Activated B cell treated with CpG ODN at 0.5 μM for 24 hours (primary cell): ENCODE data around the gene DBX1. TPM values are rescaled to one million over a fixed set of nuclear protein-coding genes. Genes with fewer than 3 reads are reported as not detected.

Experiments
- ATAC-seq: fragments of 200-7000 bp; cut with Tn5 transposase; one replicate; pipeline ENCODE4 v1.10.0; 2021; ENCODE audit warnings: low read depth, mild to moderate bottlenecking, moderate library complexity
- CTCF ChIA-PET: fragments of 350-600 bp; sonication (Branson Sonifier 250); formaldehyde crosslinking; loops from one replicate; lab custom pipeline; 2021; ENCODE audit warnings: antibody characterized with exemption; lab: Charles Lee
- POLR2A ChIA-PET: fragments of 350-600 bp; sonication (Branson Sonifier 250); formaldehyde crosslinking; loops from one replicate; lab custom pipeline; 2021; ENCODE audit warnings: antibody characterized with exemption; lab: Charles Lee
- DNase-seq: peaks from one replicate; pipeline ENCODE4 v3.0.0; 2022
- H3K27ac Mint-ChIP-seq: one replicate; pipeline ENCODE4 v1.8.0; 2020; ENCODE audit warnings: mixed read lengths
- H3K27me3 Mint-ChIP-seq: one replicate; pipeline ENCODE4 v1.8.0; 2021; ENCODE audit warnings: mixed read lengths
- H3K36me3 Mint-ChIP-seq: one replicate; pipeline ENCODE4 v1.8.0; 2021; ENCODE audit warnings: low read depth, mixed read lengths
- H3K4me1 Mint-ChIP-seq: one replicate; pipeline ENCODE4 v1.8.0; 2021; ENCODE audit warnings: mixed read lengths
- H3K4me3 Mint-ChIP-seq: one replicate; pipeline ENCODE4 v1.8.0; 2020; ENCODE audit warnings: mild to moderate bottlenecking, mixed read lengths
- H3K9me3 Mint-ChIP-seq: one replicate; pipeline ENCODE4 v1.8.0; 2020; ENCODE audit warnings: mixed read lengths
- CTCF ChIP-seq: fragments of 200-600 bp; IDR thresholded peaks from one replicate; pipeline ENCODE4 v1.8.0; 2022; ENCODE audit warnings: antibody characterized with exemption, mild to moderate bottlenecking
- intact Hi-C: fragments of 100-400 bp; cut with micrococcal nuclease; formaldehyde crosslinking; loops from one replicate; pipeline ENCODE4 v1.15.1; 2024
- total RNA-seq: library from RNA; stranded (reverse); gene quantifications from 2 replicates; pipeline ENCODE4 v1.2.3, GENCODE V29; 2022

Gene DBX1
- total RNA-seq, 1 donor from 2014 or later = not detected

DNA sequence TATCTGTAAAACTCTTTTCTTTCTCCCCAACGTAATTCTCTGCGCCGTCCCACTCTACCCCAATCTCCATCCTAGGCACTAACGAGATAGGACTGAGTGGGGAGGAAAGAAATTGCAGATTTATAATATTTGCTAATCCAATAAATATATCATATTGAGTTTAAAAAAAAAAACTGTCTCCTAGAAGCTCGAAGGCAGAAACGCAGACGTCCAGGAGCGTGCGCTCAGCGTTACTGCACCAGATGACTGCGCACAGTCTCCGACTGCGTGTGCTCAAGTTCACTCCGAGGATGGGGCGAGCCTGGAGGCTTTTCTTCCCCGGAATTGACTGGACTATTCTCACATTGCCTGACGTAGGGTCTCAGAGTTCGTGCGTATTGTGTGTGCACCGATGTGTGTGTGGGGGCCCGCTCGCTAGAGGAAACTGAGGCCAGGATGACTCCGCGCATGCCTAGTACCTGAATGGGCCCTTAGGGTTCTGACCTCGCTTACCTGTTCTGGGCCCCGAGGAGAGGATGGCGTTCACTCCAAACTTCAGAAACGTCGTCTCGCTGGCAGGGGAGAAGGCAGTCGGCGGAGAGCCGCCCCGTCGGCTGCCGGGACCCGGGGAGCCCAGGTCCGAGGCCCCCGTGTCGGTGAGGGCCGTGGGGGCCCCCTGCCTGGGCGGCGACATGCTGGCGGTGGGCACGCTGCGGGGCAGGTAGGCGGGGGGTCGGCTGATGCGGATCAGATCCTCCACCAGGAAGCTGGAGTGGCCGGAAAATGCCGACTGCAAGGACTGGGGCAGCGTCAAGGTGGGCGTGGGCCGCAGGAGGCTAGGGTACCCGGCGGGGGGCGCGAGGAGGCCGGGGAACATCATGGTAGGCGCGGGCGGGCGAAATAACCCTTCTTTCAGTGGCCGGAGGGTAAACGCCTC lies 551 bp downstream of the DBX1 start:
- DNase-seq = no peak
- H3K4me1 Mint-ChIP-seq = peaks cover 25% of the 10 kb centered on the region
- intact Hi-C loops = no loop called here
- H3K27me3 Mint-ChIP-seq = peaks cover 77% of the 10 kb centered on the region
- H3K9me3 Mint-ChIP-seq = peaks cover 3% of the 10 kb centered on the region
- H3K27ac Mint-ChIP-seq = no peak overlapping the region
- H3K4me3 Mint-ChIP-seq = no peak overlapping the region
- no peak for TF ChIP-seq CTCF
- peaks cover 2% of the 10 kb centered on the region for H3K36me3 Mint-ChIP-seq
- no peak for ATAC-seq
- POLR2A ChIA-PET = no interaction called here
- CTCF ChIA-PET = no interaction called here

DNA sequence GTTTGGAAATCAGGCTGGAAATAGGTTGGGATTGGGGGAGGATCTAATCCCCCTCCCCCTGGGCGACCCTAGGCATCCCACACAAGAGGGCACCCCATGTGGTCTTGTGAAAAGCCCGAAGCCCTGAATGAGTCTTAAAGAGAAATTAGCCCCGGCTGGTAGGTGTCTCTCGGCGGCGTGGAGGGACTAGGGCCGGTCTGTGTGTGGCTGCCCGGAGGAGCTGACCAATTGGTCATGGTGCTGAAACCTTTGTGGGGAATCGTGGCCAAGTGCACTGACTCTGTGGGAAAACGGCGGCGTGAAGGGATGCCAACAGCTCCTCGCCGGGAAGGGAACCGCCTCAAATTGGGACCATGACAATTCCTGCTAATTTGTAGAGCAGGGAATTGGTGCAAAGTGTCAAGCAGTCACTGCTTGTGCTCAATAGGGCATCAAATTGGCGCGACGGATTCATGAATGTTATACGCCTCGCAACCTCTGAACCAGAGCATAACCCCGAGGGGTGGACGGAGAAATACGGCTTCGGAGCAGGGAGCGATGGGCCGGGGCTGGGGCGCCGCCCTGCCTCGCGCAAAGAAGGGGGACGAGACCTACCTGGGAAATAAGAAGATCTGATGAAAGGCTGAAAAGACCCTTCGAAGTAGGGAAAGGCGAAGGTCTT lies 1.5 kb downstream of the DBX1 start:
- Mint-ChIP-seq H3K27me3 (peaks cover 72% of the 10 kb centered on the region), H3K4me1 (peaks cover 25% of the 10 kb centered on the region), H3K9me3 (peaks cover 3% of the 10 kb centered on the region), H3K36me3 (peaks cover 2% of the 10 kb centered on the region), H3K4me3 (no peak overlapping the region), H3K27ac (peak overlapping the region; percentile 19)
- DNase-seq = no peak
- intact Hi-C loops = no loop called here
- ChIA-PET POLR2A (no interaction called here), CTCF (no interaction called here)
- no peak for ATAC-seq
- no peak for TF ChIP-seq CTCF

DNA sequence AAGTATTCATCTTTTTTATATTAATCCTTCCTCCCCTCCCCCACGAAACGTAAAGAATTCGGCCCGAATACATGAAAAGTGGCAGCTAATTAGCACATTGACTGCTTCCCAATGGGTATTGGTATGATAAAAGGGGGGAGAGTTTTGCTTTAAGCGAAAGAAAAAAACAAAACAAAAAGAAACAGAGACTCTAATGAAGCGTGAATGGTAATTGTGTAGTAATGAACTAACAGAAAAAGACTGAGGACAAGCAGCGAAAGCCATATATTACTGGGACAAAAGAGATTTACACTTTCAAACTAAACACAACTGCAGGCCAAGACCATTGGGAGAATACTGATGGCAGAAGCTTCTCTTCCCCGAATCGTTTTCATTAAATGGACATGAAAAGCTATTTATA lies 2.5 kb downstream of the DBX1 start:
- H3K36me3 Mint-ChIP-seq = peaks cover 2% of the 10 kb centered on the region
- H3K4me1 Mint-ChIP-seq = peaks cover 18% of the 10 kb centered on the region
- TF ChIP-seq CTCF = no peak
- ChIA-PET POLR2A (interaction anchor here (0.6 kb wide), 1 partner anchor 409 kb away, joined by 6 read pairs; no protein-coding TSS in a partner anchor), CTCF (interaction anchor here (1.4 kb wide), 1 partner anchor 26 kb away, joined by 4 read pairs; no protein-coding TSS in a partner anchor)
- peak overlapping the region; percentile 7 for H3K4me3 Mint-ChIP-seq
- H3K27me3 Mint-ChIP-seq = peaks cover 72% of the 10 kb centered on the region
- no peak for ATAC-seq
- no peak for DNase-seq
- intact Hi-C loops = no loop called here
- peaks cover 3% of the 10 kb centered on the region for H3K9me3 Mint-ChIP-seq
- H3K27ac Mint-ChIP-seq = no peak overlapping the region

GRCh38 chr11:20156876-20157613 lies 3.2 kb downstream of the DBX1 start:
- Mint-ChIP-seq H3K4me3 (peak overlapping the region; percentile 53), H3K4me1 (peaks cover 18% of the 10 kb centered on the region), H3K36me3 (peaks cover 2% of the 10 kb centered on the region), H3K27me3 (peaks cover 67% of the 10 kb centered on the region), H3K9me3 (peaks cover 3% of the 10 kb centered on the region), H3K27ac (no peak overlapping the region)
- ChIA-PET CTCF (interaction anchor here (1.4 kb wide), 1 partner anchor 25 kb away, joined by 4 read pairs; no protein-coding TSS in a partner anchor), POLR2A (no interaction called here)
- ATAC-seq (no peak), DNase-seq (peak; percentile 15)
- intact Hi-C loops = no loop called here
- no peak for TF ChIP-seq CTCF
